Measurements from ENCODE around the gene UBL7. TPM values are rescaled to one million over a fixed set of nuclear protein-coding genes. Genes with fewer than 3 reads are reported as not detected.

Gene UBL7
- 44.8 TPM for total RNA-seq

GRCh38 chr15:74460871-74461846, at the start of gene UBL7:
Gene UBL7 (minus strand): TSS chr15:74461160. CDS start chr15:74458867, 2,293 bp downstream.

GRCh38 chr15:74433592-74434262, 27.2 kb downstream of the UBL7 start, which contains the start of gene SEMA7A:
Gene SEMA7A (minus strand): TSS chr15:74433958. CDS start chr15:74433918, 40 bp downstream.

Other genes starting within 250 kb of the UBL7 start
- gene CCDC33, start 224.8 kb downstream of the UBL7 start, total RNA-seq, result 5.2 TPM
- gene CYP11A1, start 93.5 kb downstream of the UBL7 start, total RNA-seq, result 1.0 TPM
- 14.7 TPM for gene SEMA7A, start 27.2 kb downstream of the UBL7 start, total RNA-seq
- 27.1 TPM for gene ARID3B, start 80.1 kb upstream of the UBL7 start, total RNA-seq
- 142 TPM for gene CLK3, start 154.7 kb upstream of the UBL7 start, total RNA-seq
- gene EDC3, start 234.9 kb upstream of the UBL7 start, total RNA-seq, result 27.1 TPM

Data from camera-type eye (tissue), 1 donor.